Stomach (tissue), 9 donors: ENCODE measurements around the gene MAN1A1. TPM values are rescaled to one million over a fixed set of nuclear protein-coding genes. Genes with fewer than 3 reads are reported as not detected.
A peak's percentile ranks its signal among the peaks of the same experiment; 100 is the strongest.
"Not testable (repeated sequence)": the region's sequence is repeated elsewhere in the genome, so short reads cannot be mapped to it uniquely, and the experiment has no call there.

ENCODE experiments used
- DNase-seq, 2 donors: peaks; one replicate each; pipeline versions ENCODE4 v3.0.0 to v3.0.0-alpha.2; 2013 to 2019
- H3K27ac ChIP-seq, 5 donors: fragments of 200-600 bp in 4 of 5; sonication (generic) in 4 of 5; one replicate each; pipeline ENCODE4 v1.5.1; 2013 to 2019; ENCODE audit warnings: mild to moderate bottlenecking in 1 of 5, moderate library complexity in 1 of 5
- H3K27me3 ChIP-seq, 3 donors: fragments of 200-600 bp; sonication (generic); one replicate each; pipeline ENCODE4 v1.5.1; 2017 to 2019; ENCODE audit warnings: mixed run types in 1 of 3
- H3K36me3 ChIP-seq, 4 donors: fragments of 200-600 bp; sonication (generic); 1 replicate in 3 of 4; 2 replicates in 1 of 4; pipeline ENCODE4 v1.5.1; 2016 to 2019
- H3K4me1 ChIP-seq, 4 donors: fragments of 200-600 bp; sonication (generic); one replicate each; pipeline ENCODE4 v1.5.1; 2016 to 2019
- H3K4me3 ChIP-seq, 4 donors: fragments of 200-600 bp; sonication (generic) in 3 of 4; one replicate each; pipeline ENCODE4 v1.5.1; 2016 to 2019; ENCODE audit warnings: mild to moderate bottlenecking in 1 of 4
- H3K9me3 ChIP-seq, 4 donors: fragments of 200-600 bp; sonication (generic); one replicate each; pipeline ENCODE4 v1.5.1; 2016 to 2019
- CTCF ChIP-seq, 7 experiments: fragments of 450-650 bp in 4 of 7; fragments of 200-600 bp in 3 of 7; sonication (generic) in 3 of 7; IDR thresholded peaks; one replicate each; pipeline ENCODE4 v1.5.1; 2016 to 2019; ENCODE audit warnings: antibody characterized with exemption in 7 of 7, control low read depth in 2 of 7, mild to moderate bottlenecking in 1 of 7
- EP300 ChIP-seq: sonication (generic); formaldehyde crosslinking; IDR thresholded peaks from one replicate; pipeline ENCODE4 v1.6.1; 2017; ENCODE audit warnings: antibody characterized with exemption
- POLR2A ChIP-seq, 4 donors: fragments of 450-650 bp; IDR thresholded peaks; one replicate each; pipeline ENCODE4 v1.6.1; 2016; ENCODE audit warnings: antibody characterized with exemption in 4 of 4, control low read depth in 2 of 4, mild to moderate bottlenecking in 1 of 4, moderate library complexity in 1 of 4
- POLR2AphosphoS5 ChIP-seq, 3 donors: sonication (generic); formaldehyde crosslinking; IDR thresholded peaks; one replicate each; pipeline ENCODE4 v1.6.1; 2016; ENCODE audit warnings: antibody characterized with exemption in 3 of 3
- WGBS, 5 donors: extraction: QIAGEN DNeasy Blood & Tissue Kit in 3 of 5; methylation state at CpG; one replicate each; pipeline versions ENCODE4 v1.1.5 to v1.1.7; 2013 to 2018; 5-methylcytosine and 5-hydroxymethylcytosine counted together
- intact Hi-C: fragments of 100-400 bp; cut with DNase I; formaldehyde crosslinking; loops from one replicate; pipeline ENCODE4 v1.15.1; 2023; ENCODE audit warnings: low total_unique reads
- polyA plus RNA-seq, 3 donors: library from polyadenylated mRNA; stranded (reverse); fragments of 200-250 nt; gene quantifications; one replicate each; pipeline ENCODE4 v1.2.3, GENCODE V29; 2013
- total RNA-seq, 5 donors: library from RNA; depleted of rRNA; stranded (reverse); fragments of >200 nt; gene quantifications; one replicate each; pipeline versions ENCODE4 v1.1.0 to v1.2.3, GENCODE V29; 2014 to 2016
- donor health status: healthy with polysubstance abuse.
- donor health status: Bipolar disorder and iron deficiency.
- donor health status: healthy.

The MAN1A1 gene
- total and polyA plus RNA-seq, 8 donors = 8.0 to 132 (median 47.9) TPM

GRCh38 chr6:119158057-119158848 is 191.3 kb downstream of the MAN1A1 start:
- Histone ChIP-seq H3K4me1 (peaks cover 0 to 21% (median 7%) of the 10 kb centered on the region in 4 donors), H3K27ac (peak overlapping the region in 2 of 5 donors; percentile 3 to 4), H3K4me3 (no peak overlapping the region), H3K9me3 (no peaks in the 10 kb centered on the region), H3K36me3 (no peaks in the 10 kb centered on the region), H3K27me3 (no peaks in the 10 kb centered on the region)
- WGBS, 5 donors = 80 to 90% (median 87%) methylated on average over 7 to 9 of the region's 9 CpGs
- no peak for TF ChIP-seq EP300
- no peak for TF ChIP-seq POLR2A (IDR thresholded peaks at IDR 0.05)
- no peak for TF ChIP-seq CTCF (IDR thresholded peaks at IDR 0.05)
- peak in 1 of 3 donors; percentile 19 for TF ChIP-seq POLR2AphosphoS5 (IDR thresholded peaks at IDR 0.05)
- intact Hi-C loops = no loop called here
- no peak for DNase-seq

- intact Hi-C loops = no loop called here
- 45 to 77% (median 64%) methylated on average over 3 of the region's 3 CpGs for WGBS, 5 donors
Observed at GRCh38 chr6:119157506-119157815, 192.1 kb downstream of the MAN1A1 start.

DNA sequence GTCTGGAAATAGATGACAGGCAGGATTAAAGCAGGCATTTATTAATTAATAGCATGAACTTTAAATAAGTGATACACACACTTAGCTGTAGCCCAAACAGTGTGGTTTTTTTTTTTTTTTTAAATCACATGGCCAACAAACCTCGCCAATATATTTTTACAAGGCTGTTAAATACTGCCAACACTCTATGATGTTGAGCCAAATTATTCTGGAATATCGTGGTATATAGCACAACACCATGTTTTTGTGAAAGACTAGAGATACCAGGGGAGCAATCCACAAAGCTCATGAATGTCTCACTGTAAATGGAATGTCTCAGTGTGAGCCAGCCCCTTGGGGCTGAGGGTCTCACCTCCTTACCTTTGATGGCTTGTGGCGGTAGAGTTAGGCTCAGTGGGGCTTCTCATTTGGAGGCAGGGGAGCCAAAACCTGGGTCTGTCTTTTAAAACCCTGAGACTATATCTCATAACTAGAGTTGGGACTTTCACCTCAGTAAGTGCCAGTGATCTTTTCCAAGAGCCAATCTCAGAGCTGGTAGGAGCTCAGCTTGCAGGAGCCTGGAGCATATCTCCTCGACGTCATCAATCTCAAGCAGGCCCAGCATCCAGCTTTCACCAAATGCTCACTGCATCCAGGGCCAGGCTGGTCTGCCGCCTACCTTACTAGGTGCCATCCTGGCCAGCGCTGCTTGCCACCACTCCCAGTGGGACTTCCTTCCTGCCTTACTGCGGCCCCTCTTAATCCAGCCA is 192.6 kb downstream of the MAN1A1 start:
- H3K27ac ChIP-seq = peak overlapping the region in 1 of 5 donors; percentile 1
- no peak for DNase-seq

More at GRCh38 chr6:119157506-119157815, 192.1 kb downstream of the MAN1A1 start:
- DNase-seq = no peak
- no peaks in the 10 kb centered on the region for H3K27me3 ChIP-seq
- no peak overlapping the region for H3K4me3 ChIP-seq
- peak overlapping the region in 1 of 5 donors; percentile 1 for H3K27ac ChIP-seq
- H3K9me3 ChIP-seq = no peaks in the 10 kb centered on the region
- TF ChIP-seq POLR2AphosphoS5 (IDR thresholded peaks at IDR 0.05) (no peak), POLR2A (IDR thresholded peaks at IDR 0.05) (no peak), CTCF (IDR thresholded peaks at IDR 0.05) (no peak), EP300 (no peak)
- no peaks in the 10 kb centered on the region for H3K36me3 ChIP-seq
- H3K4me1 ChIP-seq = peaks cover 0 to 21% (median 7%) of the 10 kb centered on the region in 4 donors

GRCh38 chr6:119156082-119156481 is 193.5 kb downstream of the MAN1A1 start:
- 92 to 98% (median 95%) methylated on average over 4 of the region's 4 CpGs for WGBS, 5 donors
- H3K27ac ChIP-seq, H3K36me3 ChIP-seq, DNase-seq, intact Hi-C loops, H3K9me3 ChIP-seq, H3K4me3 ChIP-seq, H3K27me3 ChIP-seq: not testable (repeated sequence)
- peaks cover 0 to 21% (median 7%) of the 10 kb centered on the region in 4 donors for H3K4me1 ChIP-seq

More for the DNA sequence above, 192.6 kb downstream of the MAN1A1 start:
- Histone ChIP-seq H3K27me3 (no peaks in the 10 kb centered on the region), H3K4me1 (peaks cover 0 to 21% (median 7%) of the 10 kb centered on the region in 4 donors), H3K9me3 (no peaks in the 10 kb centered on the region), H3K36me3 (no peaks in the 10 kb centered on the region), H3K4me3 (no peak overlapping the region)
- intact Hi-C loops = no loop called here
- WGBS, 5 donors = 70 to 81% (median 74%) methylated on average over 8 of the region's 8 CpGs
- no peak for TF ChIP-seq POLR2A (IDR thresholded peaks at IDR 0.05)
- no peak for TF ChIP-seq POLR2AphosphoS5 (IDR thresholded peaks at IDR 0.05)
- no peak for TF ChIP-seq EP300
- no peak for TF ChIP-seq CTCF (IDR thresholded peaks at IDR 0.05)
